Left ventricle myocardium superior (tissue), 1 donor: ENCODE results near the gene TRIM58. TPM values are rescaled to one million over a fixed set of nuclear protein-coding genes. Genes with fewer than 3 reads are reported as not detected.

ENCODE experiments used
- ATAC-seq: fragments of 200-7000 bp; cut with Tn5 transposase; one replicate; pipeline ENCODE4 v1.9.1; 2020; ENCODE audit warnings: mild to moderate bottlenecking, moderate library complexity
- DNase-seq: peaks from one replicate; pipeline ENCODE4 v3.0.0-alpha.2; 2020
- intact Hi-C: fragments of 100-400 bp; cut with micrococcal nuclease; formaldehyde crosslinking; loops from one replicate; pipeline ENCODE4 v1.11.0; 2022
- total RNA-seq: library from RNA; stranded (reverse); fragmentation: NEBNext Ultra II Directional; extraction: Animal tissue kit (Norgen Biotek cat#: 25700); gene quantifications from one replicate; pipeline ENCODE4 v1.2.1, GENCODE V29; 2021
- donor health status: DM: no; HTN: yes; CAD: no; lungs with severe emphysema.

Gene TRIM58
- total RNA-seq, 1 donor from 2014 or later: 0.07 TPM

- ATAC-seq (no peak), DNase-seq (no peak)
Observed at GRCh38 chr1:247865416-247865815, 8.4 kb downstream of the TRIM58 start.

GRCh38 chr1:247883346-247883745, 26.4 kb downstream of the TRIM58 start:
- DNase-seq (no peak), ATAC-seq (no peak)
- intact Hi-C loops: no loop called here

More at GRCh38 chr1:247865416-247865815, 8.4 kb downstream of the TRIM58 start:
- intact Hi-C loops: no loop called here

DNA sequence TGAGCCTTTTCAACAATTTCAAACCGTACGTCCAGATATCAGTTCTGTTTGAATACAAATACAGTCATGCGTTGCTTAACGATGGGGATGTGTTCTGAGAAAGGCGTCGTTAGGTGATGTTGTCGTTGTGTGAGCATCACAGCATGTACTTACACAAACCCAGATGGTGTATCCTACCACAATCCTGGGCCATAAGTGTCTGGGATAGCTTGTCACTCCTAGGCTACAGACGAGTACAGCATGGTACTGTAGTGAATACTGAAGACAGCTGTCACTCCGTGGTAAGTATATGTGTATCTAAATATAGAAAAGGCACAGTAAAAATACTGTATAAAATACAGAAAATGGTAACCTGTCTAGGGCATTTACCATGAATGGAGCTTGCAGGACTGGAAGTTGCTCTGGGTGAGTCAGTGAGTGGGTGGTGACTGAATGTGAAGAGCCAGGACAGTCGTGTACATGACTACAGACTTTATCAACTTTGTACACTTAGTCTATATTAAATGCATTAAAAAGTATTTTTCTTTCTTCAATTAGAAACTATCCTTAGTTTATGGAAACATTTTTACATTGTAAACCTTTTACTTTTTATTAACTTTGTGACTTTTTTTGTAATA, 27.9 kb downstream of the TRIM58 start:
- DNase-seq: no peak
- intact Hi-C loops: no loop called here
- ATAC-seq: no peak

DNA sequence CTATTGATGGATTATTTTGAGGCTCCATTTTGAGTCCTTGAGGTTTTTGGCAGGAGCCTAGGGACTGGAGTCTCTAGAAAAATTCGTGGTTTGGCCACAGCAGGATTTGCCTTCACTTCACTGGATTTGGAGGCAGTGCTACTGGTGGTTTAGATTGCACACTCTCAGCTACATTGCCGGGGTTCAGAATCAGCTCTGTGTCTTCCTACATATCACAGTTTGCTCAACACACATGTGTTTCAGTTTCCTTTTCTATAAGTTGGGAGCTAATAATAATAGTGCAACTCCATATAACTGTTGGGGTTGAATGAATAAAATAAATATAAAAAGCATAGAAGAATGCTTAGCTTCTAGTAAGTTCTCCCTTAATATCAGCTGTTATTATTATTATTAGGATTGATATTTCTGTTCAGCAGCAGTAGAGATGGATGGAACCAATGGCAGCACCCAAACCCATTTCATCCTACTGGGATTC, 38.2 kb downstream of the TRIM58 start, which contains the start of gene OR2W3:
Gene OR2W3, plus strand, starts transcription at position 425 of the 475 bp plus-strand sequence. Its CDS starts 0 bp downstream, at position 425.
- ATAC-seq: no peak
- intact Hi-C loops: no loop called here
- no peak for DNase-seq

DNA sequence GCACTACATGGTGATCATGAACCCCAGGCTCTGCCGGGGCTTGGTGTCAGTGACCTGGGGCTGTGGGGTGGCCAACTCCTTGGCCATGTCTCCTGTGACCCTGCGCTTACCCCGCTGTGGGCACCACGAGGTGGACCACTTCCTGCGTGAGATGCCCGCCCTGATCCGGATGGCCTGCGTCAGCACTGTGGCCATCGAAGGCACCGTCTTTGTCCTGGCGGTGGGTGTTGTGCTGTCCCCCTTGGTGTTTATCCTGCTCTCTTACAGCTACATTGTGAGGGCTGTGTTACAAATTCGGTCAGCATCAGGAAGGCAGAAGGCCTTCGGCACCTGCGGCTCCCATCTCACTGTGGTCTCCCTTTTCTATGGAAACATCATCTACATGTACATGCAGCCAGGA, 39.0 kb downstream of the TRIM58 start:
- intact Hi-C loops: no loop called here
- ATAC-seq: no peak
- no peak for DNase-seq

- intact Hi-C loops: no loop called here
- no peak for ATAC-seq
Observed at GRCh38 chr1:247904122-247904521, 47.1 kb downstream of the TRIM58 start.

DNA sequence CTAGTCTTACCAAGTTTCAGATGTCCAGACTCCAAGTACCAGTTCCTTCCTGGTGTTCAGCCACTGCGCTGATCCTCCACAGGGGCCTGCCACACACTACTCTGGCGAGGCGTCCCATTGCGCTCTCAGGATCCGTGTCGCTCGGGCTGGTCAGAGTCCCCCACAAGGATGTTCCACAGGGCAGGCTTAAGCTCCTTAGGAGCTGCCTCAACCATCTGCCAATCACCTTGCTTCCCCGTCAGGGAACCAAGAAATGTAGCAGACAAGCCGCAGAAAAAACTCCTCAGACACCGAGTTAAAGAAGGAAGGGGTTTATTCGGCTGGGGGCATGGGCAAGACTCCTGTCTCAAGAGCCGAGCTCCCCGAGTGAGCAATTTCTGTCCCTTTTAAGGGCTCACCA, 48.2 kb downstream of the TRIM58 start:
- ATAC-seq: no peak
- intact Hi-C loops: no loop called here
- no peak for DNase-seq

More at GRCh38 chr1:247904122-247904521, 47.1 kb downstream of the TRIM58 start:
- DNase-seq: no peak

GRCh38 chr1:247905910-247906503, 49.0 kb downstream of the TRIM58 start:
- intact Hi-C loops: no loop called here
- DNase-seq: no peak
- no peak for ATAC-seq

- ATAC-seq: no peak
- intact Hi-C loops: no loop called here
- no peak for DNase-seq
Observed at GRCh38 chr1:247906504-247907047, 49.6 kb downstream of the TRIM58 start.

- no peak for DNase-seq
- intact Hi-C loops: no loop called here
- ATAC-seq: no peak
Observed at GRCh38 chr1:247908766-247909165, 51.8 kb downstream of the TRIM58 start.

GRCh38 chr1:247913786-247914185, 56.8 kb downstream of the TRIM58 start:
- ATAC-seq (no peak), DNase-seq (no peak)
- intact Hi-C loops: no loop called here

GRCh38 chr1:247914941-247915662, 58.1 kb downstream of the TRIM58 start:
- intact Hi-C loops: no loop called here
- DNase-seq: no peak
- no peak for ATAC-seq

GRCh38 chr1:247919952-247920351, 63.0 kb downstream of the TRIM58 start, which contains the start of gene OR2T8:
OR2T8 (plus strand) TSS chr1:247920252; CDS start chr1:247921018, 766 bp downstream.
- intact Hi-C loops: no loop called here
- DNase-seq (no peak), ATAC-seq (no peak)

DNA sequence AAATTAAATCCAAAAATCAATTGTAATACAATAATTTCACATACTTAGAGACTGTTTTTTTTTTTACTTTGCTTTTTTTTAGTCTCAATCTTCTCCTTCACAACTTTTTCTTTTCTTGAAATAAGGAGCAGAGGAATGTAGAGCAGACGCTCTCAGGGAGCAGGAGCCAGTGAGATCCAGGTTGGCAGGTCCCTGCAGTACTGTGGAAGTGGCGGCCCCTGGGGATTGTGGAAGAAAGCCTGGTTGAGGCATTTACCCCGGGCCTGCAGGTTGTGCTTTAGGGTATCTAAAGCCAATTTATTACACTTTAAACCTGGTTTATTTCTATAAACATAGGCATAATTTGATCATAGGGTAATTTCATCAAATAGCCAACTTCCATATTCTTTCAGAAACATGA, 67.0 kb downstream of the TRIM58 start:
- intact Hi-C loops: no loop called here
- DNase-seq (no peak), ATAC-seq (no peak)

- intact Hi-C loops: no loop called here
- no peak for DNase-seq
- ATAC-seq: no peak
Observed at GRCh38 chr1:247924868-247925267, 67.9 kb downstream of the TRIM58 start, which contains the start of gene OR2AJ1. OR2AJ1 (plus strand) TSS chr1:247924889; CDS start chr1:247933769, 8,880 bp downstream.

Other genes with a start within 250 kb of the TRIM58 start
- not detected for gene OR13G1, start 177.4 kb upstream of the TRIM58 start, total RNA-seq
- gene OR6F1, start 140.5 kb upstream of the TRIM58 start, total RNA-seq: not detected
- gene OR14K1, start 118.6 kb upstream of the TRIM58 start, total RNA-seq: not detected
- not detected for gene OR14A2, start 109.0 kb upstream of the TRIM58 start, total RNA-seq
- gene OR1C1, start 96.6 kb upstream of the TRIM58 start, total RNA-seq: not detected
- gene OR14A16, start 33.1 kb upstream of the TRIM58 start, total RNA-seq: not detected
- gene OR11L1, start 15.3 kb upstream of the TRIM58 start, total RNA-seq: not detected
- gene OR2W3, start 38.4 kb downstream of the TRIM58 start, total RNA-seq: not detected
- not detected for gene OR2T8, start 63.1 kb downstream of the TRIM58 start, total RNA-seq
- gene OR2AJ1, start 67.7 kb downstream of the TRIM58 start, total RNA-seq: not detected
- not detected for gene OR2L8, start 91.7 kb downstream of the TRIM58 start, total RNA-seq
- gene OR2AK2, start 108.0 kb downstream of the TRIM58 start, total RNA-seq: not detected
- gene OR2L5, start 156.5 kb downstream of the TRIM58 start, total RNA-seq: not detected
- 0.05 TPM for gene OR2L2, start 172.9 kb downstream of the TRIM58 start, total RNA-seq
- gene OR2L3, start 189.6 kb downstream of the TRIM58 start, total RNA-seq: not detected
- gene OR2L13, start 238.0 kb downstream of the TRIM58 start, total RNA-seq: not detected